Activated CD8-positive, alpha-beta T cell treated with anti-CD3 and anti-CD28 coated beads for 36 hours (primary cell): ENCODE data around the gene RNF183. TPM values are rescaled to one million over a fixed set of nuclear protein-coding genes. Genes with fewer than 3 reads are reported as not detected.

Experiments
- ATAC-seq: fragments of 200-7000 bp; cut with Tn5 transposase; one replicate; pipeline ENCODE4 v1.10.0; 2021; ENCODE audit warnings: mild to moderate bottlenecking, moderate library complexity
- CTCF ChIA-PET: fragments of 350-600 bp; sonication (Branson Sonifier 250); formaldehyde crosslinking; loops from one replicate; lab custom pipeline; 2021; ENCODE audit warnings: antibody characterized with exemption; lab: Charles Lee
- POLR2A ChIA-PET: fragments of 350-600 bp; sonication (Branson Sonifier 250); formaldehyde crosslinking; loops from one replicate; lab custom pipeline; 2021; ENCODE audit warnings: antibody characterized with exemption; lab: Charles Lee
- DNase-seq: peaks from one replicate; pipeline ENCODE4 v3.0.0-alpha.2; 2020
- H3K27ac Mint-ChIP-seq: one replicate; pipeline ENCODE4 v1.8.0; 2021; ENCODE audit warnings: mild to moderate bottlenecking, mixed read lengths
- H3K27me3 Mint-ChIP-seq: one replicate; pipeline ENCODE4 v1.8.0; 2021; ENCODE audit warnings: mixed read lengths
- H3K36me3 Mint-ChIP-seq: one replicate; pipeline ENCODE4 v1.8.0; 2021; ENCODE audit warnings: low read depth, mixed read lengths
- H3K4me1 Mint-ChIP-seq: one replicate; pipeline ENCODE4 v1.8.0; 2021; ENCODE audit warnings: low read depth, mixed read lengths
- H3K4me3 Mint-ChIP-seq: one replicate; pipeline ENCODE4 v1.8.0; 2021; ENCODE audit warnings: mild to moderate bottlenecking, moderate library complexity, mixed read lengths
- H3K9me3 Mint-ChIP-seq: one replicate; pipeline ENCODE4 v1.8.0; 2021; ENCODE audit warnings: mixed read lengths
- intact Hi-C: fragments of 100-400 bp; cut with micrococcal nuclease; formaldehyde crosslinking; loops from one replicate; pipeline ENCODE4 v1.10.0; 2022
- total RNA-seq, 2 experiments: library from RNA; stranded (reverse); gene quantifications; one replicate each; pipeline ENCODE4 v1.2.3, GENCODE V29; 2021
- TF ChIP-seq, protein P1 (sequence below): fragments of 200-600 bp; IDR thresholded peaks from one replicate; pipeline ENCODE4 v1.8.0; 2022; ENCODE audit warnings: antibody characterized with exemption, mild to moderate bottlenecking

Gene RNF183
- total RNA-seq, 2 experiments from 2014 or later = 0.27 TPM; not detected in 1

DNA sequence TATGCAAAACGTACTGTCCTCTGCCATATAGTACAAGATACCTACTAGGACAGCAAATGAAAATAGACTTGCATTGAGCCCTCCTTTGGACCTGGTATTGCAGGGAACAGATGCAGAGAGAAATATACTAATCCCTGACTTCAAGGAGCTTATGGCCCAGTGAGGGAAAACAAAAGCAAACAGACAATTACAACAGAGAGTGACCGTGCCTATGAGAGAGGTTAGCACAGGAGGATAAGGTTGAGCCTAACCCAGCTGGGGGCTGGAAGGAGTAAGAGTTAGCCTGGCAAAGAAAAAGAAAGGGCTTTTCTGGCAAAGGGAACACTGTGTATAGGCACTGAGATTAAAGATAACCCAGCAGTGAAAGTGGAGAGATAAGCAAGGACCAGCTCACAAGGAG, 33.3 kb downstream of the RNF183 start:
- H3K27me3 Mint-ChIP-seq = no peaks in the 10 kb centered on the region
- DNase-seq (no peak), ATAC-seq (no peak)
- CTCF ChIA-PET = interaction anchor here (1.2 to 1.9 kb wide), 2 partner anchors 158 to 386 kb away, joined by 4 to 8 read pairs; no protein-coding TSS in a partner anchor
- H3K9me3 Mint-ChIP-seq = no peaks in the 10 kb centered on the region
- H3K4me3 Mint-ChIP-seq = no peak overlapping the region
- TF ChIP-seq, protein P1, sequence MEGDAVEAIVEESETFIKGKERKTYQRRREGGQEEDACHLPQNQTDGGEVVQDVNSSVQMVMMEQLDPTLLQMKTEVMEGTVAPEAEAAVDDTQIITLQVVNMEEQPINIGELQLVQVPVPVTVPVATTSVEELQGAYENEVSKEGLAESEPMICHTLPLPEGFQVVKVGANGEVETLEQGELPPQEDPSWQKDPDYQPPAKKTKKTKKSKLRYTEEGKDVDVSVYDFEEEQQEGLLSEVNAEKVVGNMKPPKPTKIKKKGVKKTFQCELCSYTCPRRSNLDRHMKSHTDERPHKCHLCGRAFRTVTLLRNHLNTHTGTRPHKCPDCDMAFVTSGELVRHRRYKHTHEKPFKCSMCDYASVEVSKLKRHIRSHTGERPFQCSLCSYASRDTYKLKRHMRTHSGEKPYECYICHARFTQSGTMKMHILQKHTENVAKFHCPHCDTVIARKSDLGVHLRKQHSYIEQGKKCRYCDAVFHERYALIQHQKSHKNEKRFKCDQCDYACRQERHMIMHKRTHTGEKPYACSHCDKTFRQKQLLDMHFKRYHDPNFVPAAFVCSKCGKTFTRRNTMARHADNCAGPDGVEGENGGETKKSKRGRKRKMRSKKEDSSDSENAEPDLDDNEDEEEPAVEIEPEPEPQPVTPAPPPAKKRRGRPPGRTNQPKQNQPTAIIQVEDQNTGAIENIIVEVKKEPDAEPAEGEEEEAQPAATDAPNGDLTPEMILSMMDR = no peak
- intact Hi-C loops = loop anchor here (10.0 kb wide), 2 partner anchors 75 to 245 kb away; partner anchors contain the start of genes BSPRY and WDR31
- peaks cover 20% of the 10 kb centered on the region for H3K36me3 Mint-ChIP-seq
- peaks cover 18% of the 10 kb centered on the region for H3K4me1 Mint-ChIP-seq
- H3K27ac Mint-ChIP-seq = no peak overlapping the region
- POLR2A ChIA-PET = no interaction called here

DNA sequence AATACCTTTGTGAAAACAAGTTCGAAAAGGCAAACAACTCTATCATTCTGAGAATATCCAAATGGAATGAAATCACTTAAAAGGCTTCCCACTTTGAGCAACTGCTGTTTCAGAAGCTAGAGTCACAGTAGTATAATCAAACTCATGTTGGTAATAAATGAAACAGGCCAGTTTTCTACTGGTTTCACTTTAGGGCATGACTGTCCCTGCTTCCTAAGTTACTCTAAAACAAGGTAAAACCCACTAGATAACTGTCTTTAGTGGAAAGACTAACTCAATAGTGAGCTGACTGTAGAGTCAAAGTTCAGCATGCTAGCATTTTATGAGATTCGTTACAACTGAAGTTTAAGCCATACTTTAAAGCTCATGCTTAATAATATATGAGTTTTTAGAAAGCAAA, 33.8 kb downstream of the RNF183 start:
- DNase-seq (no peak), ATAC-seq (peak; percentile 13)
- Mint-ChIP-seq H3K27me3 (no peaks in the 10 kb centered on the region), H3K4me3 (no peak overlapping the region), H3K27ac (peak overlapping the region; percentile 20), H3K4me1 (peaks cover 18% of the 10 kb centered on the region), H3K36me3 (peaks cover 20% of the 10 kb centered on the region), H3K9me3 (no peaks in the 10 kb centered on the region)
- intact Hi-C loops = no loop called here
- ChIA-PET POLR2A (no interaction called here), CTCF (interaction anchor here (0.8 to 1.9 kb wide), 3 partner anchors 131 to 386 kb away, joined by 4 to 8 read pairs (median 4); partner anchors contain the start of gene ALAD)
- TF ChIP-seq, protein P1 = no peak

- no peaks in the 10 kb centered on the region for H3K9me3 Mint-ChIP-seq
- intact Hi-C loops = no loop called here
- H3K36me3 Mint-ChIP-seq = peaks cover 20% of the 10 kb centered on the region
- TF ChIP-seq, protein P1 = no peak
- POLR2A ChIA-PET = no interaction called here
- CTCF ChIA-PET = no interaction called here
- DNase-seq (no peak), ATAC-seq (no peak)
- H3K27ac Mint-ChIP-seq = peak overlapping the region; percentile 60
- peaks cover 8% of the 10 kb centered on the region for H3K4me1 Mint-ChIP-seq
- H3K4me3 Mint-ChIP-seq = no peak overlapping the region
- no peaks in the 10 kb centered on the region for H3K27me3 Mint-ChIP-seq
Measured at GRCh38 chr9:113267911-113268566, 35.1 kb downstream of the RNF183 start.

GRCh38 chr9:113266174-113266573, 37.0 kb downstream of the RNF183 start:
- POLR2A ChIA-PET = no interaction called here
- no peak for ATAC-seq

More at GRCh38 chr9:113266174-113266573, 37.0 kb downstream of the RNF183 start:
- TF ChIP-seq, protein P1 = no peak
- no peak overlapping the region for H3K4me3 Mint-ChIP-seq
- peaks cover 25% of the 10 kb centered on the region for H3K36me3 Mint-ChIP-seq
- no peaks in the 10 kb centered on the region for H3K27me3 Mint-ChIP-seq
- no peaks in the 10 kb centered on the region for H3K9me3 Mint-ChIP-seq
- intact Hi-C loops = no loop called here
- CTCF ChIA-PET = interaction anchor here (0.6 to 1.6 kb wide), 2 partner anchors 8 to 48 kb away, joined by 3 to 9 read pairs; no protein-coding TSS in a partner anchor
- no peak for DNase-seq
- H3K4me1 Mint-ChIP-seq = peaks cover 8% of the 10 kb centered on the region
- H3K27ac Mint-ChIP-seq = no peak overlapping the region
